Natural killer cell (primary cell): ENCODE measurements around the gene HTR7. TPM values are rescaled to one million over a fixed set of nuclear protein-coding genes. Genes with fewer than 3 reads are reported as not detected.

ENCODE experiments used
- ATAC-seq, 3 donors: fragments of 150-1000 bp in 2 of 3; fragments of 200-7000 bp in 1 of 3; cut with Tn5 transposase; 1 replicate in 1 of 3; 2 replicates in 2 of 3; pipeline ENCODE4 v1.10.0; 2021; ENCODE audit warnings: mild to moderate bottlenecking in 2 of 3, moderate library complexity in 2 of 3
- DNase-seq, 2 donors: peaks; one replicate each; pipeline versions ENCODE4 v3.0.0 to v3.0.0-alpha.2; 2013 to 2021; ENCODE audit warnings: mixed read lengths in 1 of 2
- H3K27ac ChIP-seq: one replicate; pipeline ENCODE4 v1.5.1; 2013; ENCODE audit warnings: mild to moderate bottlenecking, low read length
- H3K27me3 ChIP-seq: one replicate; pipeline ENCODE4 v1.6.1; 2013; ENCODE audit warnings: low read length; ENCODE audit not compliant: control insufficient read depth, insufficient read depth
- H3K36me3 ChIP-seq: one replicate; pipeline ENCODE4 v1.6.1; 2013; ENCODE audit warnings: low read length; ENCODE audit not compliant: control insufficient read depth, insufficient read depth
- H3K4me1 ChIP-seq: one replicate; pipeline ENCODE4 v1.6.1; 2013; ENCODE audit warnings: low read length; ENCODE audit not compliant: control insufficient read depth, insufficient read depth
- H3K4me3 ChIP-seq: one replicate; pipeline ENCODE4 v1.5.1; 2013; ENCODE audit warnings: low read length
- H3K9me3 ChIP-seq: one replicate; pipeline ENCODE4 v1.6.1; 2013; ENCODE audit warnings: low read length; ENCODE audit not compliant: control insufficient read depth, insufficient read depth
- H3K27ac Mint-ChIP-seq, 2 donors: one replicate each; pipeline ENCODE4 v1.8.0; 2022; ENCODE audit warnings: mild to moderate bottlenecking in 2 of 2, mixed read lengths in 2 of 2, moderate library complexity in 1 of 2
- H3K27me3 Mint-ChIP-seq, 2 donors: one replicate each; pipeline ENCODE4 v1.8.0; 2022; ENCODE audit warnings: low read depth in 2 of 2, mixed read lengths in 2 of 2
- H3K36me3 Mint-ChIP-seq: one replicate; pipeline ENCODE4 v1.8.0; 2022; ENCODE audit warnings: mixed read lengths
- H3K4me1 Mint-ChIP-seq, 2 donors: one replicate each; pipeline ENCODE4 v1.8.0; 2022; ENCODE audit warnings: mixed read lengths in 2 of 2
- H3K4me3 Mint-ChIP-seq: one replicate; pipeline ENCODE4 v1.8.0; 2022; ENCODE audit warnings: mild to moderate bottlenecking, moderate library complexity, mixed read lengths
- H3K9me3 Mint-ChIP-seq, 2 donors: one replicate each; pipeline ENCODE4 v1.8.0; 2022; ENCODE audit warnings: mixed read lengths in 2 of 2
- WGBS: methylation state at CpG from one replicate; pipeline ENCODE4 v1.1.7; 2013; ENCODE audit warnings: missing lambda C conversion rate; ENCODE audit not compliant: insufficient coverage; 5-methylcytosine and 5-hydroxymethylcytosine counted together
- intact Hi-C: fragments of 100-400 bp; cut with micrococcal nuclease; formaldehyde crosslinking; loops from one replicate; pipeline ENCODE4 v1.14.2; 2022
- total RNA-seq, 4 donors: library from RNA; stranded (reverse); fragments of 120-200 nt in 1 of 4; gene quantifications; one replicate each; pipeline versions ENCODE4 v1.2.3 to v1.2.4, GENCODE V29; 2013 to 2022
- TF ChIP-seq, protein P1 (sequence below): fragments of 200-600 bp; IDR thresholded peaks from one replicate; pipeline ENCODE4 v1.8.0; 2022; ENCODE audit warnings: antibody characterized with exemption

HTR7 gene
- total RNA-seq, 3 donors from 2014 or later (not counting 1 experiment from before 2014, with no cell fraction given), result 0.11 to 0.20 TPM; not detected in 1

GRCh38 chr10:90871279-90871765 is 13.5 kb upstream of the HTR7 start:
- intact Hi-C loops, result no loop called here
- Histone ChIP-seq H3K36me3 (peaks cover 6% of the 10 kb centered on the region), H3K4me3 (peak overlapping the region; percentile 77), H3K27me3 (no peaks in the 10 kb centered on the region), H3K9me3 (no peaks in the 10 kb centered on the region), H3K4me1 (peaks cover 9% of the 10 kb centered on the region), H3K27ac (no peak overlapping the region)
- peaks cover 25 to 44% of the 10 kb centered on the region in 2 donors for H3K27me3 Mint-ChIP-seq
- DNase-seq, result peak in 1 of 2 donors; percentile 69
- H3K27ac Mint-ChIP-seq, result peak overlapping the region; percentile 73 to 85
- ATAC-seq, result peak; percentile 33 to 60 (median 44)
- H3K4me3 Mint-ChIP-seq, result peak overlapping the region; percentile 94
- H3K36me3 Mint-ChIP-seq, result peaks cover 5% of the 10 kb centered on the region
- H3K9me3 Mint-ChIP-seq, result no peaks in the 10 kb centered on the region
- under 1% methylated on average over 11 of the region's 14 CpGs for WGBS
- peaks cover 24 to 28% of the 10 kb centered on the region in 2 donors for H3K4me1 Mint-ChIP-seq
- TF ChIP-seq, protein P1, sequence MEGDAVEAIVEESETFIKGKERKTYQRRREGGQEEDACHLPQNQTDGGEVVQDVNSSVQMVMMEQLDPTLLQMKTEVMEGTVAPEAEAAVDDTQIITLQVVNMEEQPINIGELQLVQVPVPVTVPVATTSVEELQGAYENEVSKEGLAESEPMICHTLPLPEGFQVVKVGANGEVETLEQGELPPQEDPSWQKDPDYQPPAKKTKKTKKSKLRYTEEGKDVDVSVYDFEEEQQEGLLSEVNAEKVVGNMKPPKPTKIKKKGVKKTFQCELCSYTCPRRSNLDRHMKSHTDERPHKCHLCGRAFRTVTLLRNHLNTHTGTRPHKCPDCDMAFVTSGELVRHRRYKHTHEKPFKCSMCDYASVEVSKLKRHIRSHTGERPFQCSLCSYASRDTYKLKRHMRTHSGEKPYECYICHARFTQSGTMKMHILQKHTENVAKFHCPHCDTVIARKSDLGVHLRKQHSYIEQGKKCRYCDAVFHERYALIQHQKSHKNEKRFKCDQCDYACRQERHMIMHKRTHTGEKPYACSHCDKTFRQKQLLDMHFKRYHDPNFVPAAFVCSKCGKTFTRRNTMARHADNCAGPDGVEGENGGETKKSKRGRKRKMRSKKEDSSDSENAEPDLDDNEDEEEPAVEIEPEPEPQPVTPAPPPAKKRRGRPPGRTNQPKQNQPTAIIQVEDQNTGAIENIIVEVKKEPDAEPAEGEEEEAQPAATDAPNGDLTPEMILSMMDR, result no peak

DNA sequence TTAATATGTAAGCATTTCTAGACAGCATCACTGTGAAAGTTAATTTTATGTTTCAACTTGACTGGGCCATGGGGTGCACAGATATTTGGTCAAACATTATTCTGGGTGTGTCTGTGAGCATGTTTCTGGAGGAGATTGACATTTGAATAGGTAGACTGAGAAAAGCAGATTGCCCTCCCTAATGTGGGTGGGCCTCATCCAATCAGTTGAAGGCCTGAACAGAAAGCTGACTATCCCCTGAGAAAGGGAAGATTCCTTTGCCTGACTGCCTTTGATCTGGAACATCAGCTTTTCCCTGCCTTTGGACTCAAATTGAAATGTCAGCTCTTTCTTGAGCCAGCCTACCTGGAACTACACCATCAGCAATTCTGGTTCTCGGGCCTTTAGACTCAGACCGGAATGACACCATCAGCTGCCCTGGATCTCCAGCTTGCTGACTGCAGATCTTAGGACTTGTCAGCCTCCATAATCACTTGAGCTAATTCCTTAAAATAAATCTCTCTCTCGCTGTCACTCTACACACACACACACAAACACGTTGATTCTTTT is 8.3 kb upstream of the HTR7 start:
- intact Hi-C loops, result no loop called here
- DNase-seq, result no peak
- no peak overlapping the region for H3K27ac ChIP-seq
- no peak for ATAC-seq
- no peak overlapping the region for H3K4me3 ChIP-seq
- no peak overlapping the region for H3K27ac Mint-ChIP-seq
- TF ChIP-seq, protein P1, result no peak
- H3K27me3 ChIP-seq, result peaks cover 3% of the 10 kb centered on the region
- H3K4me1 ChIP-seq, result peaks cover under 1% of the 10 kb centered on the region
- no peaks in the 10 kb centered on the region for H3K36me3 ChIP-seq
- no peaks in the 10 kb centered on the region for H3K9me3 Mint-ChIP-seq
- H3K4me3 Mint-ChIP-seq, result no peak overlapping the region
- 89% methylated on average over 4 of the region's 4 CpGs for WGBS
- no peaks in the 10 kb centered on the region for H3K9me3 ChIP-seq
- peaks cover 38 to 67% of the 10 kb centered on the region in 2 donors for H3K27me3 Mint-ChIP-seq
- H3K36me3 Mint-ChIP-seq, result no peaks in the 10 kb centered on the region
- H3K4me1 Mint-ChIP-seq, result no peaks in the 10 kb centered on the region

GRCh38 chr10:90865401-90865800 is 7.6 kb upstream of the HTR7 start:
- ATAC-seq, result no peak
- Mint-ChIP-seq H3K27ac (no peak overlapping the region), H3K4me3 (no peak overlapping the region), H3K36me3 (no peaks in the 10 kb centered on the region), H3K27me3 (peaks cover 35 to 69% of the 10 kb centered on the region in 2 donors), H3K9me3 (no peaks in the 10 kb centered on the region), H3K4me1 (no peaks in the 10 kb centered on the region)
- no peaks in the 10 kb centered on the region for H3K9me3 ChIP-seq
- TF ChIP-seq, protein P1, result no peak
- H3K27me3 ChIP-seq, result peaks cover 3% of the 10 kb centered on the region
- H3K4me3 ChIP-seq, result no peak overlapping the region
- H3K4me1 ChIP-seq, result no peaks in the 10 kb centered on the region
- WGBS, result 24% methylated on average over 3 of the region's 3 CpGs
- H3K27ac ChIP-seq, result no peak overlapping the region
- peak in 1 of 2 donors; percentile 39 for DNase-seq
- intact Hi-C loops, result no loop called here
- no peaks in the 10 kb centered on the region for H3K36me3 ChIP-seq
